Measurements from ENCODE around the gene DNAH2.

DNA sequence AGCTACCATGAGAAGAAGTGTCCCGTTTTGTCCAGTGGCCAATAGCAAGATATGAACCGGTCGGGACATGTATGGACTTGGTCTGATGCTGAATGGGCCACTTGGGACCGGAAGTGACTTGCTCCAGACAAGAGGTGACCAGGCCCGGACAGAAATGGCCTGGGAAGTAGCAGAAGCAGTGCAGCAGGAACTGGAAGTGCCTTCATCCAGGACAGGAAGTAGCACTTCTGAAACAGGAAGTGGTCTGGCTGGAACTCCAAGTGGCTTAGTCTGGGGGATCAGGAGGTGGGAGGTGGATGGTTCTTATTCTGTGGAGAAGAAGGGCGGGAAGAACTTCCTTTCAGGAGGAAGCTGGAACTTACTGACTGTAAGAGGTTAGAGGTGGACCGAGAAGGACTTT is 7.2 kb upstream of the DNAH2 start:
- TF ChIP-seq YY1 (IDR thresholded peaks at IDR 0.05; ENCODE audit: insufficient read depth, insufficient read length) (no peak), ZNF274 (IDR thresholded peaks at IDR 0.05; ENCODE audit: low read depth, low read length) (no peak), SUZ12 (IDR thresholded peaks at IDR 0.05; ENCODE audit: extremely low read depth, insufficient read depth, insufficient read length) (no peak)

All from NT2/D1 (cell line).